Measurements from ENCODE around the gene ACAP3.

Gene ACAP3

DNA sequence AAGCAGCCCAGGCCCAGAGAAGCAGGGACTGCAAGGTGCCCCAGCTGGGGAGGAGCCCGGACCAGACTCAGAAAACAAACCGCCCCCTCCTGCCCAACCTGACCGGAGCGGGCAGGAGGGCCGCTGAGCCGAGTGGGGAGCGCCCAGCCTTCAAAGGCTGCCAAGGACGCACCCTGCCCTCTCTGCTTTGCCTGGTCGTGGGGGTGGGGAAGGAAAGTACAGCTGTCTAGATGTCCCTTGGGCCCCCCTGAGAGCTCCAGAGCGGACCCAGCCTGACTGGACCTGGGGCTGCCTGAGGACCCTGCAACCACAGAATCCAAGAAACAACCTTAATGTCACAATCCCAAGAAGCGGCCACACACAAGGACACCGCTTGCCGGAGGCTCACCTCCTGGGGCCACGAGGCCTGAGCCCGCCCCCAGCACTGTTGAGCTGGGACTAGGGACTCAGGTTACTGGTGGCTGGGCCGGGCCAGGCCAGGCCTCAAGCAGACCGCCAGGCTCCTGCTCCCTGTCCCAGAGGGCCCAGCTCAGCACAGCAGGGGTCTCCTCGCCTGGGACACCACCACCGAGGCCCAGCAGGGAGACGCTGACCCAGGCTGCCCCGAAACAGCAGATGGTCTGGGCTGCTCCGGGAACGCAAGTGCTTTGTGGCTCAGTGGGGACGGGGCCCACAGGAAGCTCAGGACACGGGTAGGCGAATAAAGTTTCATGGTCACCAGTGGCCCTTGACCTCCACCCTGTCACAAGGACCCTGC, 40.1 kb upstream of the ACAP3 start:
- ATAC-seq = peak; percentile 55
- no peak for TF ChIP-seq ARNTL (CRISPR knock-in tag; IDR thresholded peaks at IDR 0.05; ENCODE audit: borderline replicate concordance, low read depth)
- no peak for TF ChIP-seq ZNF70 (CRISPR knock-in tag; IDR thresholded peaks at IDR 0.05)
- TF ChIP-seq SNAI2 (CRISPR knock-in tag; IDR thresholded peaks at IDR 0.05) = no peak
- TF ChIP-seq ZC3H10 (CRISPR knock-in tag; IDR thresholded peaks at IDR 0.05) = no peak
- no peak for TF ChIP-seq ZNF565 (CRISPR knock-in tag; conservative IDR thresholded peaks at IDR 0.05; ENCODE audit: low read depth)
- TF ChIP-seq ISL1 (CRISPR knock-in tag; IDR thresholded peaks at IDR 0.05) = no peak

- TF ChIP-seq ESRRG (CRISPR knock-in tag; IDR thresholded peaks at IDR 0.05) = no peak
- TF ChIP-seq ISL1 (CRISPR knock-in tag; IDR thresholded peaks at IDR 0.05) = no peak
- no peak for TF ChIP-seq ZNF70 (CRISPR knock-in tag; IDR thresholded peaks at IDR 0.05)
- TF ChIP-seq, protein P1, sequence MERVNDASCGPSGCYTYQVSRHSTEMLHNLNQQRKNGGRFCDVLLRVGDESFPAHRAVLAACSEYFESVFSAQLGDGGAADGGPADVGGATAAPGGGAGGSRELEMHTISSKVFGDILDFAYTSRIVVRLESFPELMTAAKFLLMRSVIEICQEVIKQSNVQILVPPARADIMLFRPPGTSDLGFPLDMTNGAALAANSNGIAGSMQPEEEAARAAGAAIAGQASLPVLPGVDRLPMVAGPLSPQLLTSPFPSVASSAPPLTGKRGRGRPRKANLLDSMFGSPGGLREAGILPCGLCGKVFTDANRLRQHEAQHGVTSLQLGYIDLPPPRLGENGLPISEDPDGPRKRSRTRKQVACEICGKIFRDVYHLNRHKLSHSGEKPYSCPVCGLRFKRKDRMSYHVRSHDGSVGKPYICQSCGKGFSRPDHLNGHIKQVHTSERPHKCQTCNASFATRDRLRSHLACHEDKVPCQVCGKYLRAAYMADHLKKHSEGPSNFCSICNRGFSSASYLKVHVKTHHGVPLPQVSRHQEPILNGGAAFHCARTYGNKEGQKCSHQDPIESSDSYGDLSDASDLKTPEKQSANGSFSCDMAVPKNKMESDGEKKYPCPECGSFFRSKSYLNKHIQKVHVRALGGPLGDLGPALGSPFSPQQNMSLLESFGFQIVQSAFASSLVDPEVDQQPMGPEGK (CRISPR knock-in tag; IDR thresholded peaks at IDR 0.05; ENCODE audit: borderline replicate concordance) = no peak
- no peak for ATAC-seq
Measured at GRCh38 chr1:1347026-1347595, 39.4 kb upstream of the ACAP3 start.

DNA sequence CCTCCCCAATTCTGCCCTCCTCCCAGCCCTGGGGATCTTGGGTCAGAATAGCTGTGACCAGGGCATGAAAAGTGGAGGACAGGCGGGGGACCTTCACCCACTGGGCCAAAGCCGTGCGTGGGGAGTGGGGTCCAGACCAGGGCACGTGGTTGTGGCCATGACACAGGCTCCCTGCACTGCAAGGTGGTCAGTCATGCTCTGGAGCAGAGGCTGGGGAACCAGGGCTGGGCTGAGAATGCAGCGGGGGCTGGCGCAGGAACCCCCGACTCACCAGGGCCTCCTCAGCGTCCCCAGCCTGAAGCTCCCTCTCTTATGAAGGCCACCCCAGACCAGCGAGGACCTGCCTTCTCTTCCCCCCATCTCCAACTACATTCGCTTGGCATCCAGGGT, 38.8 kb upstream of the ACAP3 start:
- no peak for TF ChIP-seq OSR1 (CRISPR knock-in tag; IDR thresholded peaks at IDR 0.05)
- TF ChIP-seq, protein P1 (CRISPR knock-in tag; IDR thresholded peaks at IDR 0.05; ENCODE audit: borderline replicate concordance) = no peak
- TF ChIP-seq TSHZ2 (CRISPR knock-in tag; IDR thresholded peaks at IDR 0.05) = no peak
- TF ChIP-seq GLIS3 (CRISPR knock-in tag; IDR thresholded peaks at IDR 0.05) = no peak
- no peak for TF ChIP-seq ZFP30 (CRISPR knock-in tag; IDR thresholded peaks at IDR 0.05)
- no peak for TF ChIP-seq PPARA (CRISPR knock-in tag; IDR thresholded peaks at IDR 0.05; ENCODE audit: borderline replicate concordance)
- TF ChIP-seq ISL1 (CRISPR knock-in tag; IDR thresholded peaks at IDR 0.05) = no peak
- no peak for TF ChIP-seq TOX (CRISPR knock-in tag; IDR thresholded peaks at IDR 0.05; ENCODE audit: borderline replicate concordance)
- no peak for TF ChIP-seq ARNTL (CRISPR knock-in tag; IDR thresholded peaks at IDR 0.05; ENCODE audit: borderline replicate concordance, low read depth)
- TF ChIP-seq BACH2 (CRISPR knock-in tag; IDR thresholded peaks at IDR 0.05; ENCODE audit: borderline replicate concordance) = no peak
- ATAC-seq = no peak

- no peak for ATAC-seq
- no peak for TF ChIP-seq CREB5 (CRISPR knock-in tag; IDR thresholded peaks at IDR 0.05; ENCODE audit: low read depth)
- TF ChIP-seq OSR1 (CRISPR knock-in tag; IDR thresholded peaks at IDR 0.05) = no peak
- no peak for TF ChIP-seq ZNF8 (CRISPR knock-in tag; IDR thresholded peaks at IDR 0.05)
- TF ChIP-seq TCF4 (CRISPR knock-in tag; IDR thresholded peaks at IDR 0.05; ENCODE audit: borderline replicate concordance) = no peak
- no peak for TF ChIP-seq PPARA (CRISPR knock-in tag; IDR thresholded peaks at IDR 0.05; ENCODE audit: borderline replicate concordance)
Measured at GRCh38 chr1:1345860-1346500, 38.2 kb upstream of the ACAP3 start.
